GM12891 (cell line): Measurements from ENCODE around the gene TBC1D30.

Source experiments
- PAX5 ChIP-seq: IDR thresholded peaks from 2 replicates; pipeline ENCODE4 v1.6.1; 2011; ENCODE audit warnings: low read length, moderate library complexity, mild to moderate bottlenecking; ENCODE audit not compliant: insufficient read depth, severe bottlenecking
- POLR2A ChIP-seq: IDR thresholded peaks from 2 replicates; pipeline ENCODE4 v1.6.1; 2011; ENCODE audit warnings: low read depth, low read length, control low read depth
- POLR2AphosphoS5 ChIP-seq: IDR thresholded peaks from 2 replicates; pipeline ENCODE4 v1.6.1; 2011; ENCODE audit warnings: low read depth, low read length, control low read depth
- POU2F2 ChIP-seq: IDR thresholded peaks from 2 replicates; pipeline ENCODE4 v1.6.1; 2011; ENCODE audit warnings: low read depth, mild to moderate bottlenecking, control low read depth, low read length, moderate library complexity
- SPI1 ChIP-seq: IDR thresholded peaks from 2 replicates; pipeline ENCODE4 v1.6.1; 2011; ENCODE audit warnings: low read depth, low read length, control low read depth
- TAF1 ChIP-seq: IDR thresholded peaks from 2 replicates; pipeline ENCODE4 v1.6.1; 2011; ENCODE audit warnings: low read depth, low read length, control low read depth

DNA sequence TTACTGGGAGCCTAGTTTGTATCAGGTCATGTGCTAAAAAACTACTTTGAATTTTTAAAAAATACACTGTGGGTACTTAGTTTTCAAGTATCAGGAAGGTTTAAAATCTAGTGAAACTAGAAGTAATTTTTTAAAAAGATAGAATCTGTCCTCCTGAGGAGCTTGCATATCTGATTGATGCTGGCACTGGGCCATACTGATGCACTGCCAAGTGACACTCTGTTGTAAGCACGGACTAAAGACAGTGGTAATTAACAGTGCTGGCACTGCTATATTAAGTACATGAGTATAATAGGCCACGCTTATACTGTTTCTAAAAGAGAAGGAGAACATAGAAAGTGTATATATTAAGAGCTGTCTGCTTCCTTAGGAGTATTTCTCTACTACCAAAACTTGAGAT, 10.0 kb upstream of the TBC1D30 start:
- TF ChIP-seq POLR2AphosphoS5 (no peak), POLR2A (no peak), PAX5 (no peak), TAF1 (no peak), SPI1 (no peak), POU2F2 (no peak)
